Mesenchymal stem cell (in vitro differentiated cells and primary cell): Measurements from ENCODE around the gene KLHL22.

ENCODE experiments used
- DNase-seq: peaks from one replicate; pipeline ENCODE4 v3.0.0-alpha.2; 2013
- H2AFZ ChIP-seq: one replicate; pipeline ENCODE4 v1.6.1; 2013; ENCODE audit warnings: low read depth, mild to moderate bottlenecking, control low read depth, inconsistent platforms, low read length, moderate library complexity
- H2AK5ac ChIP-seq: 2 replicates; pipeline ENCODE4 v1.6.1; 2013; ENCODE audit warnings: low read length, moderate library complexity, mild to moderate bottlenecking, inconsistent platforms; ENCODE audit not compliant: severe bottlenecking
- H2BK120ac ChIP-seq: one replicate; pipeline ENCODE4 v1.6.1; 2013; ENCODE audit warnings: low read depth, mild to moderate bottlenecking, inconsistent platforms, low read length, moderate library complexity
- H2BK12ac ChIP-seq, 2 experiments: one replicate each; pipeline ENCODE4 v1.6.1; 2013; ENCODE audit warnings: inconsistent platforms in 2 of 2, low read length in 2 of 2, mild to moderate bottlenecking in 2 of 2, moderate library complexity in 2 of 2, control low read depth in 1 of 2
- H2BK15ac ChIP-seq: one replicate; pipeline ENCODE4 v1.6.1; 2013; ENCODE audit warnings: mild to moderate bottlenecking, low read depth, inconsistent platforms; ENCODE audit not compliant: poor library complexity, severe bottlenecking
- H2BK5ac ChIP-seq: 2 replicates; pipeline ENCODE4 v1.6.1; 2013; ENCODE audit warnings: low read depth, mild to moderate bottlenecking, low read length, control low read depth, inconsistent platforms; ENCODE audit not compliant: poor library complexity, severe bottlenecking
- H3K14ac ChIP-seq, 2 experiments: one replicate each; pipeline ENCODE4 v1.6.1; 2013; ENCODE audit warnings: inconsistent platforms in 2 of 2, low read length in 2 of 2, control low read depth in 1 of 2, mild to moderate bottlenecking in 1 of 2, moderate library complexity in 1 of 2
- H3K18ac ChIP-seq, 2 experiments: one replicate each; pipeline ENCODE4 v1.6.1; 2013; ENCODE audit warnings: inconsistent platforms in 2 of 2, low read length in 2 of 2, control low read depth in 1 of 2, low read depth in 1 of 2, mild to moderate bottlenecking in 1 of 2
- H3K23ac ChIP-seq, 2 experiments: one replicate each; pipeline ENCODE4 v1.6.1; 2013; ENCODE audit warnings: inconsistent platforms in 2 of 2, low read length in 2 of 2, mild to moderate bottlenecking in 2 of 2, moderate library complexity in 2 of 2, control low read depth in 1 of 2
- H3K27ac ChIP-seq: 2 replicates; pipeline ENCODE4 v1.5.1; 2013; ENCODE audit warnings: mild to moderate bottlenecking, moderate library complexity, low read length, control low read depth, inconsistent platforms; ENCODE audit not compliant: poor library complexity, severe bottlenecking
- H3K27me3 ChIP-seq, 2 experiments: 2 replicates each; pipeline versions ENCODE4 v1.6.1 to v1.7.0; 2013; ENCODE audit warnings: low read length in 2 of 2, mild to moderate bottlenecking in 2 of 2, moderate library complexity in 2 of 2, control low read depth in 1 of 2, inconsistent platforms in 1 of 2; ENCODE audit not compliant: control insufficient read depth in 1 of 2, insufficient read depth in 1 of 2
- H3K36me3 ChIP-seq, 2 experiments: 2 replicates each; pipeline versions ENCODE4 v1.6.1 to v1.7.0; 2013; ENCODE audit warnings: low read length in 2 of 2, control low read depth in 1 of 2, inconsistent platforms in 1 of 2, low read depth in 1 of 2, mild to moderate bottlenecking in 1 of 2; ENCODE audit not compliant: insufficient read depth in 2 of 2, control insufficient read depth in 1 of 2
- H3K4ac ChIP-seq, 2 experiments: one replicate each; pipeline ENCODE4 v1.6.1; 2013; ENCODE audit warnings: inconsistent platforms in 2 of 2, low read length in 2 of 2, mild to moderate bottlenecking in 2 of 2, moderate library complexity in 2 of 2, control low read depth in 1 of 2, low read depth in 1 of 2
- H3K4me1 ChIP-seq: 2 replicates; pipeline ENCODE4 v1.6.1; 2013; ENCODE audit warnings: low read depth, low read length, control low read depth; ENCODE audit not compliant: control insufficient read depth, insufficient read depth
- H3K4me2 ChIP-seq: 2 replicates; pipeline ENCODE4 v1.6.1; 2013; ENCODE audit warnings: low read length, mild to moderate bottlenecking, inconsistent platforms; ENCODE audit not compliant: poor library complexity, severe bottlenecking
- H3K4me3 ChIP-seq, 2 experiments: 2 replicates each; pipeline versions ENCODE4 v1.5.1 to v1.7.0; 2013; ENCODE audit warnings: low read length in 2 of 2, mild to moderate bottlenecking in 2 of 2, control low read depth in 1 of 2, low read depth in 1 of 2; ENCODE audit not compliant: insufficient read depth in 1 of 2
- H3K79me1 ChIP-seq: replicated peaks from 2 replicates; pipeline ENCODE4 v1.6.1; 2013; ENCODE audit warnings: mild to moderate bottlenecking, control low read depth, low read length, inconsistent platforms; ENCODE audit not compliant: poor library complexity, severe bottlenecking
- H3K9ac ChIP-seq: 2 replicates; pipeline ENCODE4 v1.7.0; 2013; ENCODE audit warnings: mild to moderate bottlenecking, low read length, moderate library complexity
- H3K9me3 ChIP-seq: 2 replicates; pipeline ENCODE4 v1.7.0; 2013; ENCODE audit warnings: mild to moderate bottlenecking, low read length; ENCODE audit not compliant: control insufficient read depth
- H4K8ac ChIP-seq: one replicate; pipeline ENCODE4 v1.6.1; 2013; ENCODE audit warnings: inconsistent platforms, mild to moderate bottlenecking, low read length, moderate library complexity
- H4K91ac ChIP-seq: one replicate; pipeline ENCODE4 v1.6.1; 2013; ENCODE audit warnings: mild to moderate bottlenecking, low read length, inconsistent platforms
- WGBS: methylation state at CpG from one replicate; pipeline ENCODE4 v1.1.7; 2013; ENCODE audit warnings: mixed read lengths; 5-methylcytosine and 5-hydroxymethylcytosine counted together

The KLHL22 gene

DNA sequence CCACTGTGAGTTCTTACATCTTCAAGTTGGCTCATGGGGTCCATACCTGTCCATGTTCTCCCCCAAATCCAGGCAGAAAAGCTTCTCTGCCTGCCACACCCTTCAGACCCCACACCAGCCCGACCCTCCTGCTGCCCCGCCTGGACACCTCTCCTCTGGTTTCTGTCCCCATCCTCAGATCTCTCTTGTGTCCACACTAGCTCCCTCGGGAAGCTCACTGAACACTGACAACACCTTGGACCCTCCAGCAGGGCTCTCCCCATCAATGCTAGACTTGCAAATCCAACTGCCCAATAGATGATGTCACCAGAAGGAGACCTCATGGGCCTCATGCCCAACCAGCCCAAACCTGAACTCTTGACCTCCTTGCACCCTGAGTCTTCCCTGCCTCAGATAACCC is 60.8 kb downstream of the KLHL22 start:
- H2AK5ac ChIP-seq: no peak overlapping the region
- H2BK5ac ChIP-seq: no peak overlapping the region
- peaks cover 49% of the 10 kb centered on the region for H3K4me1 ChIP-seq
- peaks cover 3 to 34% of the 10 kb centered on the region in 2 experiments for H3K36me3 ChIP-seq
- no peak overlapping the region for H2AFZ ChIP-seq
- no peak overlapping the region for H4K91ac ChIP-seq
- no peak overlapping the region for H3K18ac ChIP-seq
- no peak overlapping the region for H2BK15ac ChIP-seq
- H3K27me3 ChIP-seq: no peaks in the 10 kb centered on the region
- H3K4ac ChIP-seq: no peak overlapping the region
- 95% methylated on average over 3 of the region's 3 CpGs for WGBS
- H2BK120ac ChIP-seq: no peak overlapping the region
- H3K4me2 ChIP-seq: no peak overlapping the region
- H3K79me1 ChIP-seq: peaks cover 48% of the 10 kb centered on the region
- H3K23ac ChIP-seq: no peak overlapping the region
- DNase-seq: no peak
- H3K9me3 ChIP-seq: no peaks in the 10 kb centered on the region
- H3K4me3 ChIP-seq: no peak overlapping the region
- no peak overlapping the region for H3K9ac ChIP-seq
- no peak overlapping the region for H4K8ac ChIP-seq
- no peak overlapping the region for H3K27ac ChIP-seq
- H2BK12ac ChIP-seq: no peak overlapping the region
- no peak overlapping the region for H3K14ac ChIP-seq

DNA sequence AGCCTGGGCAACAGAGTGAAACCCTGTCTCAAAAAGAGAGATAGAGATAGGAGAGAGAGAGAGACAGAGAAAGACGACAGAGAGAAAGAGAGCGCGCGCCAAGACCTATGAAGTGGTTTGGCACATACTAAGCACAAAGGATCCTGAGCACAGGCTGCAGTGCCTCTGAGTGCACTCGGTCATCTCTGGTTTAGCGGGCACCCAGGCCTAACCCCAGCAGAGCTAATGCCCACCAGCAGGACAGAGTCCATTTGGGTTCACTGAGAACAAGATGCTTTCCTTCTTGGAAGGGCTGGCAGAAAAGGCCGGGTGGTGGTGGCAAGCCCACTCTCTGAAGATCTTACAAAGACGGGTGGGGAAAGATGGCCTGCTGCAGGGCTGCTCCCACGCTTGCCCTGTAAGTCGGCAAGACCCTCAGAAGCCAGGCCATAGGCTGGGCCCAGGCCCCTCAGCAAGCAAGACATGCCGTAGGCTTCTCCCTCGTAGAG is 61.3 kb downstream of the KLHL22 start:
- no peak overlapping the region for H3K4ac ChIP-seq
- no peak overlapping the region for H2BK12ac ChIP-seq
- H4K8ac ChIP-seq: no peak overlapping the region
- H2BK15ac ChIP-seq: no peak overlapping the region
- H3K4me3 ChIP-seq: no peak overlapping the region
- no peak overlapping the region for H2BK5ac ChIP-seq
- WGBS: 95% methylated on average over 12 of the region's 12 CpGs
- H2BK120ac ChIP-seq: no peak overlapping the region
- H3K9me3 ChIP-seq: no peaks in the 10 kb centered on the region
- no peak overlapping the region for H3K18ac ChIP-seq
- no peak overlapping the region for H3K9ac ChIP-seq
- H3K27ac ChIP-seq: no peak overlapping the region
- no peak overlapping the region for H2AFZ ChIP-seq
- no peaks in the 10 kb centered on the region for H3K27me3 ChIP-seq
- no peak overlapping the region for H2AK5ac ChIP-seq
- H3K14ac ChIP-seq: no peak overlapping the region
- H3K4me1 ChIP-seq: peaks cover 49% of the 10 kb centered on the region
- H3K79me1 ChIP-seq: peaks cover 52% of the 10 kb centered on the region
- no peak overlapping the region for H3K23ac ChIP-seq
- H4K91ac ChIP-seq: no peak overlapping the region
- H3K36me3 ChIP-seq: peaks cover 3 to 35% of the 10 kb centered on the region in 2 experiments
- DNase-seq: no peak
- no peak overlapping the region for H3K4me2 ChIP-seq

- Histone ChIP-seq H4K91ac (no peak overlapping the region), H3K14ac (no peak overlapping the region), H3K27ac (no peak overlapping the region), H3K9me3 (no peaks in the 10 kb centered on the region), H2AK5ac (no peak overlapping the region), H4K8ac (no peak overlapping the region), H2AFZ (no peak overlapping the region), H3K9ac (no peak overlapping the region), H3K4me1 (peaks cover 46% of the 10 kb centered on the region), H3K79me1 (peaks cover 53% of the 10 kb centered on the region), H3K4me2 (no peak overlapping the region), H3K36me3 (peaks cover 6 to 40% of the 10 kb centered on the region in 2 experiments), H2BK15ac (no peak overlapping the region), H2BK120ac (no peak overlapping the region), H3K4me3 (peak overlapping the region in 1 of 2 experiments; percentile 4), H3K18ac (no peak overlapping the region), H3K23ac (no peak overlapping the region), H3K27me3 (no peaks in the 10 kb centered on the region), H2BK12ac (no peak overlapping the region), H2BK5ac (no peak overlapping the region), H3K4ac (no peak overlapping the region)
- DNase-seq: no peak
- 90% methylated on average over 4 of the region's 4 CpGs for WGBS
These were observed 61.8 kb downstream of the KLHL22 start for GRCh38 chr22:20433686-20434241.

- Histone ChIP-seq H3K9me3 (no peaks in the 10 kb centered on the region), H2AFZ (no peak overlapping the region), H2BK5ac (no peak overlapping the region), H3K23ac (no peak overlapping the region), H3K27ac (no peak overlapping the region), H3K14ac (no peak overlapping the region), H3K9ac (no peak overlapping the region), H3K4ac (no peak overlapping the region), H2BK12ac (no peak overlapping the region), H3K4me2 (no peak overlapping the region), H2BK120ac (no peak overlapping the region), H3K36me3 (peaks cover 10 to 43% of the 10 kb centered on the region in 2 experiments), H4K91ac (no peak overlapping the region), H3K4me1 (peaks cover 40% of the 10 kb centered on the region), H3K4me3 (no peak overlapping the region), H3K27me3 (no peaks in the 10 kb centered on the region), H3K79me1 (peaks cover 53% of the 10 kb centered on the region), H3K18ac (no peak overlapping the region), H2AK5ac (no peak overlapping the region), H4K8ac (no peak overlapping the region), H2BK15ac (no peak overlapping the region)
- 98% methylated on average over 11 of the region's 11 CpGs for WGBS
- no peak for DNase-seq
These were observed 62.4 kb downstream of the KLHL22 start for GRCh38 chr22:20433191-20433590.
